Measurements from ENCODE around the gene MACROD2. TPM values are rescaled to one million over a fixed set of nuclear protein-coding genes. Genes with fewer than 3 reads are reported as not detected.

Gene MACROD2
- total RNA-seq, 1 donor from 2014 or later: 3.5 TPM

DNA sequence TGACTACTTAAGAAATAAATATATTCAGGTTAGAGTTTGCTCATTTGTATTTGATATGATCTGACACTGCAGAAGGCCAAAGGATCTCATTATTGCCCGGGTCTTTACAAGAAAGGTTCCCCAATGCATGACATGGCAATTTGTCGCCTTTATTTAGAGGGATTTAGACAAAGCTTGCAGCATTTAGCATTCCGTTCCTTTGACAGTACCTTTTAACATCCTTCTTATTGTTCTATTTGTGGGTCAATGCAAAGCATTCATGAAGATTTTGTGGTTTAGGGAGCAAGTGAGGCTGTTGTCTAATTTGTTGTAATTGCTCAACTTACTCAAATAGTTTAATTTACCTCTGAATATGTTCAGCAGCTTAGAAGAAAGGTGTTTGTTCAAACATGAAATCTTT, 572.9 kb downstream of the MACROD2 start:
- DNase-seq (ENCODE audit: low spot score in 2 of 2): no peak
- Histone ChIP-seq H3K27me3 (no peaks in the 10 kb centered on the region), H3K27ac (no peak overlapping the region), H3K9me3 (no peaks in the 10 kb centered on the region), H3K4me1 (no peaks in the 10 kb centered on the region), H3K36me3 (no peaks in the 10 kb centered on the region), H3K4me3 (no peak overlapping the region)
- TF ChIP-seq, protein P1, sequence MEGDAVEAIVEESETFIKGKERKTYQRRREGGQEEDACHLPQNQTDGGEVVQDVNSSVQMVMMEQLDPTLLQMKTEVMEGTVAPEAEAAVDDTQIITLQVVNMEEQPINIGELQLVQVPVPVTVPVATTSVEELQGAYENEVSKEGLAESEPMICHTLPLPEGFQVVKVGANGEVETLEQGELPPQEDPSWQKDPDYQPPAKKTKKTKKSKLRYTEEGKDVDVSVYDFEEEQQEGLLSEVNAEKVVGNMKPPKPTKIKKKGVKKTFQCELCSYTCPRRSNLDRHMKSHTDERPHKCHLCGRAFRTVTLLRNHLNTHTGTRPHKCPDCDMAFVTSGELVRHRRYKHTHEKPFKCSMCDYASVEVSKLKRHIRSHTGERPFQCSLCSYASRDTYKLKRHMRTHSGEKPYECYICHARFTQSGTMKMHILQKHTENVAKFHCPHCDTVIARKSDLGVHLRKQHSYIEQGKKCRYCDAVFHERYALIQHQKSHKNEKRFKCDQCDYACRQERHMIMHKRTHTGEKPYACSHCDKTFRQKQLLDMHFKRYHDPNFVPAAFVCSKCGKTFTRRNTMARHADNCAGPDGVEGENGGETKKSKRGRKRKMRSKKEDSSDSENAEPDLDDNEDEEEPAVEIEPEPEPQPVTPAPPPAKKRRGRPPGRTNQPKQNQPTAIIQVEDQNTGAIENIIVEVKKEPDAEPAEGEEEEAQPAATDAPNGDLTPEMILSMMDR (IDR thresholded peaks at IDR 0.05): no peak
- intact Hi-C loops (cut with DNase I): no loop called here

DNA sequence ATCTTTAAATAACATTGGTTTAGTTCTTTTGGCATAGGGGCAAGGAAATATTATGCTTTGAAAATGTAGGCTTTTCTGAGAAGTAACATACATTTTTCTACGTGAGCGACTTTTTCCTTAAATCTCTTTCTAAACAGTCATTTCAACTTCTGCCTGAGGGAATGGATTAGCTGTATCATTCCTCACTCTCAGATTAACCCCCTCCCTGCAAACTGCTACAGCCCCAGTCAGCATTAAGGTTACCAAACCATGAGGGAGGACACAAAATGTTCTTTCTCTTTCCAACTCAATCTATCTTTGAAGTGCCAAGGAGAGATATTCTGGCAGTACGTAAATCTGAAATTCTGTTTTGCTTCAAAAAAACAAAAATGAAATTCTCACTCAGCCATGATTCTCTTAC, 573.4 kb downstream of the MACROD2 start:
- no peak overlapping the region for H3K4me3 ChIP-seq
- H3K27me3 ChIP-seq: no peaks in the 10 kb centered on the region
- intact Hi-C loops (cut with DNase I): no loop called here
- no peak overlapping the region for H3K27ac ChIP-seq
- H3K4me1 ChIP-seq: no peaks in the 10 kb centered on the region
- no peak for DNase-seq (ENCODE audit: low spot score in 2 of 2)
- no peaks in the 10 kb centered on the region for H3K36me3 ChIP-seq
- H3K9me3 ChIP-seq: no peaks in the 10 kb centered on the region
- TF ChIP-seq, protein P1 (IDR thresholded peaks at IDR 0.05): no peak

DNA sequence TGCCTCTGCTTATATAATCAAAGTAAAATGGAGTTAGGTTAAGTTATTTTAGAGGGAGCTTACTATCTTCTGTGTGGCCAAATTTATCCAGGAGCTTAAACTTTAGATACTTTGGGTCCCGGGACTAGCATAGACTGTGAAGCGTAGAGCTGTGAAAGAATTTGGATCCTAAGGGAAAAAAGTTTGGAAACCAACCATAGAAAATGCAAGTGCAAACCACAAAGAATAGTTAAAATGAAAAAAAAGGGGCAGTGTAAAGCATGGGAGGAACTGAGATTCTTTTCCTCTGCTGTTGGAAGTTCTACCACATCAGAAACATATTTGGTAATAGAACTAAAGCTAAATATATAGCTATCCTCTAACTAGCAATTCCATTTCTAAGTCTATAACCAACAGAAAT, 574.3 kb downstream of the MACROD2 start:
- no peak overlapping the region for H3K27ac ChIP-seq
- TF ChIP-seq, protein P1 (IDR thresholded peaks at IDR 0.05): no peak
- no peaks in the 10 kb centered on the region for H3K9me3 ChIP-seq
- no peaks in the 10 kb centered on the region for H3K27me3 ChIP-seq
- no peaks in the 10 kb centered on the region for H3K36me3 ChIP-seq
- no peaks in the 10 kb centered on the region for H3K4me1 ChIP-seq
- intact Hi-C loops (cut with DNase I): no loop called here
- DNase-seq (ENCODE audit: low spot score in 2 of 2): no peak
- H3K4me3 ChIP-seq: no peak overlapping the region

DNA sequence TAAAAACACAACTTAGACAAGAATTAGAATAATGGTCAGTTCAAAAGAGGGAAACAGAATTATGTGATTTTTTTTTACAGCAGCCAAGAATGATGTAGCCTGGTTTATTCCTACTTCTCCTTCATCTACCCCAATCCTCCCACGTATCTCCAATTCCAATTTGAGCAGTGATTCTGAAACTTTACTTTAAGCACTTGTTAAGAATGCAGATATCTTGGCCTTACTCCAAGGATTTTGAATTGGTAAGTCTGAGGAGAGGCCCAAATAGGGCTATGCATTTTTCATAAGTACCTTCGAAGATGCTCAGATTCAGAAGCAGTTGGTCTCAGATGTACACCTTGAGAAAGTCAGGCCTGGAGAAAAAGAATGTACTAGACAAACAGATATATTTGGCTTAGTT, 575.5 kb downstream of the MACROD2 start:
- Histone ChIP-seq H3K27ac (no peak overlapping the region), H3K4me3 (no peak overlapping the region), H3K36me3 (no peaks in the 10 kb centered on the region), H3K27me3 (no peaks in the 10 kb centered on the region), H3K9me3 (no peaks in the 10 kb centered on the region), H3K4me1 (no peaks in the 10 kb centered on the region)
- intact Hi-C loops (cut with DNase I): no loop called here
- TF ChIP-seq, protein P1 (IDR thresholded peaks at IDR 0.05): no peak
- no peak for DNase-seq (ENCODE audit: low spot score in 2 of 2)

DNA sequence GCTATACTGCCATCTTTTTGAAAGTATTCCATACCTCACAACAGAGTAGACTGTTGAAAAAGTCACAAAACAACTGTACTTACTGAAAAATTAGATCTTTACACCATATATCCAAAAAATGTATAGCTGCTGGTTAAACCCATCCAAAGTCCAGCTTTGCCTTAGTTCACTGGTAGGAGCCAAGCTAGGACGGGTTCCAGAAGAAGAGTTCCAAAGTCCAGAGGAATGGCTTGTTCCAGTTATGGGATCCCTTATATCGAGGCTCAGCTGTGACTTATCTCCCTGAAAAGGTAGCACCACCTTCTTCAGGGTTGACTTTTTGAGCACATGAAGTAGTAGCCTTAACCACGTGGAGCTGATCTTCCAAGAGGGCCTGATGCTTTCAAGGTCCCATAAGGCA, 578.4 kb downstream of the MACROD2 start:
- no peaks in the 10 kb centered on the region for H3K36me3 ChIP-seq
- intact Hi-C loops (cut with DNase I): no loop called here
- no peak for DNase-seq (ENCODE audit: low spot score in 2 of 2)
- H3K4me3 ChIP-seq: no peak overlapping the region
- H3K27me3 ChIP-seq: no peaks in the 10 kb centered on the region
- H3K9me3 ChIP-seq: no peaks in the 10 kb centered on the region
- H3K4me1 ChIP-seq: no peaks in the 10 kb centered on the region
- H3K27ac ChIP-seq: no peak overlapping the region
- TF ChIP-seq, protein P1 (IDR thresholded peaks at IDR 0.05): no peak

DNA sequence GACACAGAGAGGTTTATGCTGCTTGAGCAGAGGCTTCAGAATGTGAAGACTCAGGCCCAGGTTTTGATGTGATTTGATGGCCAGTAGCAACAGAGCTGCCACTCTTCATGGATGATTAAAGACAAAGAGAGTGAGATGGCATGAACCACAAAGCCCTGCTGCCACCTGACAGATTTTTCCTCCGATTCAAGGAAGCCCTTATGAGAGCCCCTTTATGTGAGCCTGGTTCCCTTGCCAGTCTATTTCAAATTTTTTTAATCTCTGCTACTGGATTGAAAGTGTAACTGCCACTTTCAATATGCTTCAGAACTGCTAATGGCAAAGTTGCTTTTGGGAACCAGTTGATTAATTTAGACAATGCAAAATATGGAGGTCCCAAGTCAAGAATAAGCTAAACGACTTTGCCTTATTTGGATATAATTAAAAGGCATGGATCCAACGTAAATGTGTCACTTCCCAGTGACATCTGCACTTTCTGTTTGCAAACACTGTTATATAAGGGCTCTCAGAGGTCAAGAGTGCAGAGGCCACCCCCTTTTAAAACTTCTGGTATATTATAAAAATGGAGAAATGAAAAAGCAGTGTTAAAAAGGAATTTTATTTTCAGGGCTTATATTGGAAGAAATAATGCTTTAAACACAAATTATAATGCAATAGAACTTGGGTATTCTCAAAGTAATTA, 581.0 kb downstream of the MACROD2 start:
- TF ChIP-seq, protein P1 (IDR thresholded peaks at IDR 0.05): no peak
- Histone ChIP-seq H3K27ac (no peak overlapping the region), H3K9me3 (no peaks in the 10 kb centered on the region), H3K4me3 (no peak overlapping the region), H3K4me1 (no peaks in the 10 kb centered on the region), H3K36me3 (no peaks in the 10 kb centered on the region), H3K27me3 (no peaks in the 10 kb centered on the region)
- intact Hi-C loops (cut with DNase I): no loop called here
- DNase-seq (ENCODE audit: low spot score in 2 of 2): no peak
